GM21737 (cell line): ENCODE results near the gene TARS1.

Experiments used
- ATAC-seq: cut with Tn5 transposase; IDR thresholded peaks from one replicate; pipeline ENCODE4 v1.9.1; 2021; ENCODE audit warnings: mild to moderate bottlenecking, moderate library complexity; ENCODE audit not compliant: unreplicated experiment

Gene TARS1

DNA sequence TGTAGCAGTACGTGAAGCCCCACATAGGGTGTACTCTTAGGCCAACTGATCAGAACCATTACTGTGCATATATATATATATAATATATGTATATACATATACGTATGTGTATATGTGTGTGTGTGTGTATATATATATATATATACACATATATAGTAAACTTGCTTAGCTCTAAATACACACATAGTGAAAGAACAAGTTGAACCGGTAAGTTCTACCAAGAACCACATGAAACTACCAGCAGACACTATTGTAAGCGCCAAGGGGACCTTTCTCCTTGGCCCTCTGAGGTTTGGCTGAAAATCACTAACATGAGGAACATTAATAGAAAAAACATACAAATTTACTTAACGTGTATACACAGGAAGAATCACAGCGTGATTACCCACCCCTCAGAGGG lies 1.8 kb upstream of the TARS1 start:
- ATAC-seq = no peak

DNA sequence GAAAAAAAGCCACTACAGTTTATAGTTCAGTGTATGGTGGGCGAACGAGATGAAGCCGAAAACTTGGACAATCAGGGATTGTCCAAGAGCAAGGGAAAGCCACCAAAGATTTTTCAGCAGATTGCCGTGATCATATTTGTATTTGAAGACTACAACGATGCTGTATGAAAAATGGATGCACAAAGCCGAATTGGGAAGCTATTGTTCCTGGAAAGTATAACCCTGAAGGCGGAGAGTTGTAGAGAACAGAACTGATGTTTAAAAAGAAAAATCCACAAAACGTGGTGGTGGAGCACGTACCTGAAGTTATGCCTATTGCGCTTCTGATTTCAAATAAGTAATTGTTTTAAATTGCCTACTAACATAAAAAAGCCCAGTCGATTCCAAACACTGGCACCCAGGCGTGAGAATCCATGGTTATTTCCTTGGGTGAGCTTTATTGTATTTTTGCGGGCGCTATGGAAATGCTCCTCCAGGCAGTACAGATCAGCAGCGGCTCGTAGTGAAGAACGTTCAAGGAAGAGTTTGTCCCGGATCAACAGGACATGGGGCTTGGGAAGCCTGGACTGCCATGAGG lies 772 bp upstream of the TARS1 start:
- ATAC-seq = no peak

DNA sequence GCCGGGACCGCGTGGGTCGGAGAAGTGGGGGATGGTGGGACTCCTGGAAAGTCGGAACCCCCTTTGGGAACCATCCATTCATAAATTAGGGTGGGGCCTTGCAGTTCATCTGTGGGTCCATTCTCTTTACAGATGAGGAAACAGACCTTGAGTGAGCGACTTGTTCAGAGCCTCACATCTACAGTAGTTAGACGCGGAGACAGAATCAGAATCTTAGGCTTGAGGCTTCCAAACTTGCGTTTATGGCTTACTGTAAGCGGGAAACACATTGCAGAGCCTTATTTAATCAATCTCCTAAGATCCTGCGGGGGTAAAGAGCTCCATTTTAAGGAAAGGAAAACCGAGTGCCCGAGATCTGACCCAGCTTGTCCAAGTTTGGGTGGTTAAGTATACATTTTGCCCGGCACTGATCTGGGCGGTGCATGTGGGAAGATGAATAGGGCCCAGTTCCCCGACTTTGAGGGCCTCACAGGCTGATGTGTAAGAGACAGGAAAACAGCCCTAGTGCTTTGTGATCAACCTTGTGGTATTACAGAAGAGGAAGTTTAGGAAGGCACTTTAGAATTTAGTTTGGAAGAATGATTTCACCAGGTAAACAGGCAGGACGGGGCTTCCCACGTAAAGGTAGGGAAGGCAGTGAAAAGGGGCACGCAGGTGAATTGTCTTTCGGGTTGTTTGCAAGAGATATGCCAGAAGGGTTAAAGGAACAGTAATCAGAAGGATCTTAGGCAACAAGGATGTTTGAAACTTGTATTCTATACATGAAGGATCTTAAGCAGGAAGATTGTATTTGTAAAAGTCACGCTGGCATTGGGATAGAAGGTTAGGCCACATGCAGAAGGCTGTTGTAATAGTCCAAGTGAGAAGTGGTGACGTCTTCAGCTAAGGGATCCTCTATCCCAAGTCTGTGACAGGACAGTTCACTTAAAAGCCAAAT lies 744 bp downstream of the TARS1 start:
- ATAC-seq = no peak

DNA sequence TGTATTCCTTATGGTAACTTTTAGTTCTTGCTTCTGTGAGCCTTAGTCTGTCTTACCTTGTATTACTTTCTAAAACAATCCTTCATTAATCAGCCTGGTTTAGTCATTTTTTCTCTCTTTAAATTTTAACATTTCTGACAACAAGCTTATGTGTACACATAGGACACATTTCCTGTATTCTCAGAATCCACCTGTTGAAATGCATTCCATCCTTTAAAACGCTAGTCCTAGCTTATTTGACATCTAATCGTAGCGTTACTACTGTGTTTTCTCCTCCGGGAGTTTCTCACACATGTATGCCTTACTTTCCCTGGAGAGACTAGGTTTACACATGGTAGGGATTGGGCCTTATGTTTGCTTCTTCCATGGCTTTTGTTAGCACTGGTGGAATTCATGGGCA lies 3.8 kb downstream of the TARS1 start:
- no peak for ATAC-seq

DNA sequence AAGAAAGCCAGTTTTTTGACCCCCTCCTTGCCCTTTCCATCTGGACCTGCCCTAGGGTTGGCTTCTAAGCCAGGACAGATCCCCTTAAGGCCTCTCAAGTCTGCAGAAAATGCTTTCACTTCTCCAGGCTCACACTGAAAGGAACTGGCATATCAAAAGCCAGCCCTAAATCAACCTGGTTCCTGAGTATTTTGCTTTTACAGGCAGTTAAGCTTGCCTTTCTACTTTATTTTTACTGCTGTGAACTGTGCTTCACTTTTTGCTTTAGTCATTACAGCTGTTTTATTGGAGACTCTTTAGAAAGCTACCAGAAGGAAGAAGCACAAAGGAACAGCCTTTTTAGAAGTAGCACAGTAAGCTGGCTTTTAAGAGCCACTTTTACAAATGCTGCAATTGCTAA lies 5.0 kb downstream of the TARS1 start:
- no peak for ATAC-seq

DNA sequence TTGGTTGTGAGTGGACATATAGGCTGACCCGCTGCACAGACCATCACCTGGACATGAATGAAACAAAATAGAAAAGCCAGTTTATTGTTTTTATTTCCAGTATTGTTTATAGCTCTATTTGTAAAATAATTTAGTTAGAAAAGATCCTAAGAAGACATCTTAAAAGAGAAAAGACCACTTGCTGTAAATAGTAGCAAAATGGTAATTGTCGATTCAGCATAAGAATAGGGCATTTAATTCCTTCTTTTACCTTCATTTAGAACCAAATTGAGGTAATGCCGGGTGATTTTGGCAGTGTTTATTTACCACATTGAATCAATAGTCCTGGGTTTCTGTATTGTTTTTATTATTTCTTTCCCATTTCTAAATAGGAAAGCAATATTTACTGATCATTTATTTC lies 7.4 kb downstream of the TARS1 start:
- no peak for ATAC-seq

DNA sequence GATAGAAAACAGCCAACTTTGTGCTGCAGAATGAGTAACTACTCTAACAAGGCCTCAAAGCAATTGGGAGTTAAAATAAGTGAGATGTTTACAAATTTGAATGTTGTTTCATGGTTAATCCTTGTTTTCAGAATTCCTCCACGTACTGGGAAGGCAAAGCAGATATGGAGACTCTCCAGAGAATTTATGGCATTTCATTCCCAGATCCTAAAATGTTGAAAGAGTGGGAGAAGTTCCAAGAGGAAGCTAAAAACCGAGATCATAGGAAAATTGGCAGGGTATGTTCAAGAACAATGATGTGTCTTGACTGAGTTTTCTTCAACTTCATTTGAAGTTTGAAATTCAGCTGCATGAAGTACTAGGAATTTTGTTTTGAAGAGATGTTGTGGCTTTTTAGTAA lies 16.4 kb downstream of the TARS1 start:
- no peak for ATAC-seq

DNA sequence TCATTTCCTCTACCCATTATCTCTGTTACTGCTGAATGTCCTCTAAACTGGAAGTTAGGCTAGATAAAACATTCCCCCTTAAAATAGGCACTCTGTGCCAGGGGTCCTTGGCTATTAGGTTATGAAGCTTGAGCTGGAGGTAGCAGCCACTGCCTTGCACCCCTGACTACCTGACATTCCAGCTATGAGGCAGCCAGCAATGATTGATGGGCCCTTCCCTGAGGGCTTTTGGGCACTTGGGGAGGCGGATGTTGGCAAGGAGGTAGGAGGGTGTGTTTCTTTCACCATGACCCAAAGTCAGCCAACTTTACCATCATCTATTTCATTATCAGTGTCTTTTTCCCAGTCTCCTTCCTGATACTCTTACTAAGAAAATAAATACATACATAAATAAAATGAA lies 17.1 kb downstream of the TARS1 start:
- ATAC-seq = no peak

DNA sequence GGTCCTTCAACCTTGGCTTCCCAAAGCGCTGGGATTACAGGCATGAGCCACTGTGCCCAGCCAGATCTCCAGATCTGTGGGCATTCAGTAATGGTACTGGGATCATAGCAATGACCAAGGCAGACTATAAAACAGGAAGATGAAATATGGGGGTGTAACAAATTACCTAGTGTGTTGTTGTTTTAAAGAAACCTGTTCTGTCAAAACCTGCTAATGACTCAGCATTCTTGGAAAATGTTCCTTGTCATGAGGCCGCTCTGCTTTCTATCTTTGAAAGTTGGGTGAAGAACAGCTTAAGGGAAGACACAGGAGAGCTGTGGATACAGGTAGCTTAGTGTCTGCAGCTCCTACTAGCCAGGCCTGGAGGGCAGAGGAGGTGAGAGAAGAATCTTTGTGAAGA lies 19.4 kb downstream of the TARS1 start:
- no peak for ATAC-seq

DNA sequence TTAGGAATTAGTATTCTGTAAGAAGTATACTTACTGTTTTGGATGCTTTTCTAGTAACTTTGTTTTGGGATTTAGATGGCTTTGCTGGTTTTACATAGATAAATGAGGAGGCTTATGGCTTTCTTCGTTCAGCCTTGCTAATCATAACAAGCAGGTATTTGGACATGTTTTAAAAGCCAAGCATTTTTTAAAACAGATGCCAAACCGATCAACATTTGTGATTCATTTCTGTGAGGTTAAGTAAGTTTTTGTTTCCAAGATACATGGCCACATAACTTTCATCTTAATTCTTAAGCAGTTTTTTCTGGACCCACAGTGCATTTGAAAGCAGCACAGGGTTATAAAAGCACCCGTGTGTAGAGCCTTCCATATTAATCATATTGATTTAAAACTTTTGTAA lies 21.7 kb downstream of the TARS1 start:
- ATAC-seq = no peak

DNA sequence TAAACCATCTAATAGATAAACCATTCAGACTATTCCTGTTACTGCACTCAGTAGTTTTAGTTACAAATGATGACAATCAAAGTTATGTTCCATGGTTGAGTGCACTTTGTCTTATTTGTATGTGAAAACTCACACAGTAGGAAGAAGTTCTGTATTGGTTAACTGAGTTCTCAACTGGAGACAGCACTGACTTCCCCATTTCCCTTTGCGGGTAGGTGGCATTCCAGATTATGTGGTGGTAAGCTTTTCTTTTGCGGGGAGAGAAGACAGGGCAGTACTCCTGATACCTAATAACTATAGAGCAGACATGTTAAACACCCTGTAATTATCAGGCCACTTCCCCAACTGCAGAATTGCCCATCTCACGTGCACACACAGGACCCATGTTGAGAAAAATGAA lies 24.4 kb downstream of the TARS1 start:
- no peak for ATAC-seq

DNA sequence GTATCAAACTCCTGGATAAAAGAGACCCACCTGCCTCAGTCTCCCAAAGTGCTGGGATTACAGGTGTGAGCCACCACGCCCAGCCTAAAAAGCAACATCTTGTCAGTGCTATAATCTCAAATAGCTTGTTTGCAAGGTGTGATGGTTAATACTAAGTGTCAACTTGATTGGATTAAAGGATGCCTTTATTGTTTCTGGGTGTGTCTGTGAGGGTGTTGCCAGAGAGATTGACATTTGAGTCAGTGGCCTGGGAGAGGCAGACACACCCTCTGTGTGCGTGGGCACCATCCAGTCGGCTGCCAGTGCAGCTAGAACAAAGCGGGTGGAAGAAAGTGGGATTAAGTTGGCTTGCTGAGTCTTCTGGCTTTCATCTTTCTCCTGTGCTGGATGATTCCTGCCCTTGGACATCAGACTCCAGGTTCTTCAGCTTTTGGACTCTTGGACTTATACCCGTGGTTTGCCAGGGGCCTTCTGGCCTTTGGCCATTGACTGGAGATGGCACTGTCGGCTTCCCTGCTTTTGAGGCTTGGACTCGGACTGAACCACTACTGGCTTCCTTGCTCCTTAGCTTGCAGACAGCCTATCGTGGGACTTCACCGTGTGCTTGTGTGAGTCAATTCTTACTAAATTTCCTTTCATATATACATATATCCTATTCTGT lies 28.1 kb downstream of the TARS1 start:
- ATAC-seq = no peak

DNA sequence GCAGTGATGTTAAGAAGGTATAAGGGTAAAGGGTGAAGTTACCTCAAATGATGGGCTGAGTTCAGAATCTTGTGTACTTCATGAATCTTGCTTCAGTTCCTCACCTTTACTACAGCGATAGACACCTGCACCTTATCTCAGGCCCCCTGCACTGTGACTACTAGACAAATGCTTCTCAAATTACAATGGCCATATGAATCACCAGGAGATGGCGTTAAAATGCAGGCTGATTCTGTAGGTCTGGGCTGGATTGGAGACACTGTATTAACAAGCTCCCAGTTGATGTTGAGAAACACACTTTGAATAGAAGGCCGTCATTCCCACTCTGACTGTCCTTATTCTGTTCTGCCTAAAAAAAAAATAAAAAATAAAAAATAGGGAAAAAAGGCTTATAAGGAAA lies 29.8 kb downstream of the TARS1 start:
- ATAC-seq = no peak

DNA sequence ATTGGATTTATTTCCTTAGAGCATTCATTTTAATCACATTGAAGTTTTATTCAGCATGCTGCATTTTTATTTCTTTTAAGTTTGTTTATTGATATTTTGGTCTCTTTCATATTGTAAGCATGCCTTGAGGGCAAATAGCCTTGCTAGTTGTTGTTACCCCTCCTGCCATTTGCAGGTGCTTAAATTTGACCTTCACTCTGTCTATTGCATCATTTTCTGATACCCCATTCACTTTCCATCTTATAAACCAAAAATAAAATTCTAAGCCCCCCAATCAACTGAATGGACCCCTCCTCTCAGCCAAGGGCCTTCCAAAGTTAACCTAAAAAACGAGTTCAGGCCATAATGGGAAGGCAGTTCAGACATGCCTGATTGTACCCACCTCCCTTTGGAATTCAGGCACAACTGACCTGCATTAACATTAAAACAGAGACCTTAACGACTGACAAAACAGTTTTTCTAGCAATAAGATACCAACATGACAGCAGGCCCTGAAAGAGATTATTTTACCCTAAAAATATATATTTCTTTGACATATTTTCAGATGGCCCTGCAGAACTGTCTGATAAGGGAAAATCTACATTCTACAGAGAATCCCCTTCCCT lies 32.1 kb downstream of the TARS1 start:
- no peak for ATAC-seq

DNA sequence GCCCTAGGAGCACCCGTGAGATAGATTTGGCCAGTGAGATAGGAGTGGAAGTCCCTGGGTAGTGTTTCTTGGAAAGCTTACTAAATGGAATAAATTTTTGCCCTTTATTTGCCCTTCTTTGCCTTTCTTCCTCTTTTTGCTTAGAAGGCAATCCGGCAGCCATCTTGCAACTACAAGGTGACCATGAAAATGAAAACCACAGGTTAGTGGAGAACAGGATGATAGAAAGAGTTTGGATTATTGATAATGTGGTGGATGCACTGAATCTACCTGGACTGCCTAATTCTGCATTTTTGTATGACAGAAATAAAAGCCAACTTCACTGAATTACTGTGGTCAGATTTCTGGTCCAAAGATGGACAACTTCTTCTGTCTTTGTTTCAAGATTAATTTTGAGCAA lies 33.2 kb downstream of the TARS1 start:
- no peak for ATAC-seq

DNA sequence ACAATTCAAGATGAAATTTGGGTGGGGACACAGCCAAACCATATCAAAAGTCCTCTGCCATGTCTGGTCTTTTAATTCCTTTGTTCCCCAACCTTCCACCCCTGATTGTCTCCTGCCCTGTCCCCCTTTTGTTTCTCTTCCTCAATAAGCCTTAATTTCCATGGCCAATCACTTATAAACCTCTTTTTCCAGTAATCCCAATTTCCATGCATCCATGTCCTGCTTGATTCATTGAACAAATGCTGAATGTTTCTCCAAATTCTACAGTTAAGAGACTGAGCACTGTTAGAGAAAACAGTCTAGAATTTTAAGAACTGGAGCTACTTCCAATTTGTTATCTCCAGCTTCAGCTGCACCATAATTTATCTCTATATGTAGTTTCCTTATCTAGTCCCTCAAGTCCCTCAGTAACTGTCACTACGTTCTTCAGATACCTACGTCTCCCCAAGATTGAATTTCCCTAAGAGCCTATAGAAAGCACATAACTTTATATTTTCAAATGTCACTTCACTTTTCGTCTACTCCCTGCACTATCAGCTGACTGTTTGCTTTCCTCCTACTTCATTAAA lies 34.2 kb downstream of the TARS1 start:
- no peak for ATAC-seq

DNA sequence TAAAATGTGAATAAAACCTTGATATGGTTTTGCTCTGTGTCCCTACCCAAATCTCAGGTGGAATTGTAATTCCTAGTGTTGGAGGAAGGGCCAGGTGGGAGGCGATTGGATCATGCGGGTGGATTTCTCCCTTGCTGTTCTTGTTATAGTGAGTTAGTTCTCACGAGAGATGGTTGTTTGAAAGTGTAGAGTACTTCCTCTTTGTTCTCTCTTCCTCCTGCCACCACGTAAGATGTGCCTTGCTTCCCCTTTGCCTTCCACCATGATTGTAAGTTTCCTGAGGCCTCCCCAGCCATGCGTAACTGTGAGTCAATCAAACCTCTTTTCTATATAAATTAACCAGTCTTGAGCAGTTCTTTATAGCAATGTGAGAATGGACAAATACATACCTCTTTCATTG lies 34.9 kb downstream of the TARS1 start:
- ATAC-seq = no peak

DNA sequence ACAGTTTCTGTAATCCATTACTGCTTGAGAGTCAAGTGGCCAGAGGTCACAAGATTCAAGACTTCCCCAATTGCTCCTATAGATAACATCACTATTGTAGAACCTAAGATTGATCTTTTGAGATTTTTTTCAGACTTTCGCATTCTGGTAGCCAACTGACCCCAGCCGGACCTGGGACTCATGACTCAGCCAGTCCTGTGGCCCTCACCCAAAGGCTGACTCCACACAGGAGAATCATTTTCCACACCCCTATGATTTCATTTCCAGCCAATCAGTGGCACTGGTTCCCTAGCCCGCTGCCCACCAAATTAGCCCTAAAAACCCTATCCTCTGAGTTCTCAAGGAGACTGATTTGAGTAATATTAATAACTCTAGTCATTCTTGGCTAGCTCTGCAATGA lies 36.2 kb downstream of the TARS1 start:
- no peak for ATAC-seq

DNA sequence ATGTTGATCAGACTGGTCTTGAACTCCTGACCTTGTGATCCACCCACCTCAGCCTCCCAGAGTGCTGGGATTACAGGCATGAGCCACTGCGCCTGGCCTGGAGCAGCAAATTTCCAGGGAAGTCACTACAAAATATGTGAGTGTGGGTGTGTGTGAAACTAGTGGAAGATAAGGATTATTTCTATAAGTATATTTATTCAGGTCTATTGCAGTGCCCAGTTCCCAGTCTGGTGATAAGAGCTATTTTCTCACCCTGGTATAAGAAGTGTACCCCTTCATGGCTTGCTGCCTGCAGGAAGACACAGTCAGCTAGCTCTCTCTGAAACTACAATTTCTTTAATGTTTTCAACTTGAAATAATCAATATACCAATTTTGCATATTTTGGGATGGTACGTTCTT lies 37.1 kb downstream of the TARS1 start:
- no peak for ATAC-seq

DNA sequence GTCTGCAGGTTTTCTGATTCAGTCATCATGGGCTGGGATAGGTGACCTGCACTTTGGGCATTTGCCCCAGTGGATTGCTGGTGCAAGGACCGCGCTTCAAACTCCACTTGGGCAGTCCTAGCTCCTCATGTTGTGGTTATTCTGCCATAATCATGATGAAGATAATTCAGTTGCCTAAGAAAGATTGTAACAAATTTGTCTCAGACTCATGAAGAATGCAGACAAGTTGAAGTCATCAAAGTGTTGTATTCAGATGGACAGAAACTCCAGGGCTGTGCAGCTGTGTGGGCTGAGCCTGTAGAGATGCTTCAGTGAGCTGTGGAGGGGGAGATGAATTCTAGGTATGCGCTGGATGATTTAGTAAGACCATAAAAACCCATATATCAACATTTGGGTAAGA lies 38.5 kb downstream of the TARS1 start:
- no peak for ATAC-seq

DNA sequence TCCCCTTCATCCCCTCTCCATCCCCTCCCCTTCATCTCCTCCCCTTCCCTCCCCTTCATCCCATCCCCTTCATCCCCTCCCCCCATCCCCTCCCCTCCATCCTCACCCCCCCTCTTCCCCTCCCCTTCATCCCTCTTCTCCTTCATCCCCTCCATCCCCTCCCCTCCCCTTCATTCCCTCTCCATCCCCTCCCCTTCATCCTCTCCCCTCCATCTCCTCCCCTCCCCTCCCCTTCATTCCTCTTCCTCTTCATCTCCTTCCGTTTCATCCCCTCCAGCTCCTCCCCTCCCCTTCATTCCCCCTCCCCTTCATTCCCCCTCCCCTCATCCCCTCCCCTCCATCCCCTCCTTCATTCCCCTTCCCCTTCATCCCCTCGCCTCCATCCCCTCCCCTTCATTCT lies 40.1 kb downstream of the TARS1 start:
- no peak for ATAC-seq
